ENCODE results near the gene PPT1.

PPT1 gene

DNA sequence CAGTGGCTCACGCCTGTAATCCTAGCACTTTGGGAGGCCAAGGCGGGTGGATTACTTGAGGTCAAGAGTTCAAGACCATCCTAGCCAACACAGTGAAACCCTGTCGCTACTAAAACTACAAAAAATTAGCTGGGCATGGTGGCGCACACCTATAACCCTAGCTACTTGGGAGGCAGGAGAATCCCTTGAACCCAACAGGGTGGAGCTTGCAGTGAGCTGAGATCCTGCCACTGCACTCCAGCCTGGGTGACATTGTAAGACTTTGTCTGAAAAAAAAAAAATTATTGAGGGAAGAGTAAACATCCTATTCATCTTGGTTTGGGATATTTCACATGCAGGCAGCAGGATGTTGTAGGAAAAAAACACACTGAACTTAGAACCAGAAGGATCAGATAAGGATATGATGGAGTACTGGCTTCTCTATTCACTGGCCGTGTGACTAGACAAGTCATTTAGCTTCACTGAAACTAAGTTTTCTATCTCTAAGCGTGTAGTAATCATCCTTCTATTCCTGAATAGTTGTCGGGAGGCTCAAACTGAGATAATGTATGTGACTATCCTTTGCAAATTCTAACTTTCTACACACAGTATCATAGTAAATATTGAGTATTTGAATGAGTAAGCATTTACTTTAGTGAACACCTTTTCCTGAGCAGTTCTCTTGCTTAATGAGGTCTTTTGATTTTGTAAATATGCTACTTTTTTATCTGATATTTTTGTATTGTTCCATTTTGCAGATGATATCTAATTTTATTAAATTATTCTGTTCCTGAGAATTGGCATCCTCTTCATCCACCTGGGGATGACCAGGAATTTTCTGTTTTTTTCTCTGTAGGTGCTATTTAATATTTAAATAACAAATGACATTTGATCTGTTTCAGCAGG is 38.4 kb downstream of the PPT1 start:
- CTCF ChIA-PET: interaction anchor here (1.0 to 2.7 kb wide), 11 partner anchors 9 to 139 kb away, joined by 3 to 20 read pairs (median 7); partner anchors contain the start of gene CAP1
- POLR2A ChIA-PET: interaction anchor here (0.6 to 0.7 kb wide), 2 partner anchors 9 to 198 kb away, joined by 3 read pairs; no protein-coding TSS in a partner anchor
- TF ChIP-seq, protein P1, sequence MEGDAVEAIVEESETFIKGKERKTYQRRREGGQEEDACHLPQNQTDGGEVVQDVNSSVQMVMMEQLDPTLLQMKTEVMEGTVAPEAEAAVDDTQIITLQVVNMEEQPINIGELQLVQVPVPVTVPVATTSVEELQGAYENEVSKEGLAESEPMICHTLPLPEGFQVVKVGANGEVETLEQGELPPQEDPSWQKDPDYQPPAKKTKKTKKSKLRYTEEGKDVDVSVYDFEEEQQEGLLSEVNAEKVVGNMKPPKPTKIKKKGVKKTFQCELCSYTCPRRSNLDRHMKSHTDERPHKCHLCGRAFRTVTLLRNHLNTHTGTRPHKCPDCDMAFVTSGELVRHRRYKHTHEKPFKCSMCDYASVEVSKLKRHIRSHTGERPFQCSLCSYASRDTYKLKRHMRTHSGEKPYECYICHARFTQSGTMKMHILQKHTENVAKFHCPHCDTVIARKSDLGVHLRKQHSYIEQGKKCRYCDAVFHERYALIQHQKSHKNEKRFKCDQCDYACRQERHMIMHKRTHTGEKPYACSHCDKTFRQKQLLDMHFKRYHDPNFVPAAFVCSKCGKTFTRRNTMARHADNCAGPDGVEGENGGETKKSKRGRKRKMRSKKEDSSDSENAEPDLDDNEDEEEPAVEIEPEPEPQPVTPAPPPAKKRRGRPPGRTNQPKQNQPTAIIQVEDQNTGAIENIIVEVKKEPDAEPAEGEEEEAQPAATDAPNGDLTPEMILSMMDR (IDR thresholded peaks at IDR 0.05; ENCODE audit: control extremely low read depth, extremely low read depth, low read depth, missing control alignments): no peak
- DNase-seq (ENCODE audit: extremely low spot score): no peak

- POLR2A ChIA-PET: interaction anchor here (0.6 to 0.7 kb wide), 2 partner anchors 8 to 199 kb away, joined by 3 read pairs; no protein-coding TSS in a partner anchor
- DNase-seq (ENCODE audit: extremely low spot score): no peak
These were observed 39.0 kb downstream of the PPT1 start for GRCh38 chr1:40058097-40058452.

GRCh38 chr1:40057310-40058030 is 39.6 kb downstream of the PPT1 start:
- POLR2A ChIA-PET: interaction anchor here (0.6 kb wide), 1 partner anchor 70 kb away, joined by 6 read pairs; no protein-coding TSS in a partner anchor
- no peak for DNase-seq (ENCODE audit: extremely low spot score)
- CTCF ChIA-PET: interaction anchor here (1.0 to 2.7 kb wide), 14 partner anchors 8 to 155 kb away, joined by 3 to 20 read pairs (median 6); no protein-coding TSS in a partner anchor
- TF ChIP-seq, protein P1 (IDR thresholded peaks at IDR 0.05; ENCODE audit: control extremely low read depth, extremely low read depth, low read depth, missing control alignments): no peak

More at GRCh38 chr1:40058097-40058452, 39.0 kb downstream of the PPT1 start:
- TF ChIP-seq, protein P1 (IDR thresholded peaks at IDR 0.05; ENCODE audit: control extremely low read depth, extremely low read depth, low read depth, missing control alignments): no peak
- CTCF ChIA-PET: interaction anchor here (1.0 to 2.7 kb wide), 12 partner anchors 7 to 139 kb away, joined by 3 to 20 read pairs (median 6); partner anchors contain the start of gene CAP1

DNA sequence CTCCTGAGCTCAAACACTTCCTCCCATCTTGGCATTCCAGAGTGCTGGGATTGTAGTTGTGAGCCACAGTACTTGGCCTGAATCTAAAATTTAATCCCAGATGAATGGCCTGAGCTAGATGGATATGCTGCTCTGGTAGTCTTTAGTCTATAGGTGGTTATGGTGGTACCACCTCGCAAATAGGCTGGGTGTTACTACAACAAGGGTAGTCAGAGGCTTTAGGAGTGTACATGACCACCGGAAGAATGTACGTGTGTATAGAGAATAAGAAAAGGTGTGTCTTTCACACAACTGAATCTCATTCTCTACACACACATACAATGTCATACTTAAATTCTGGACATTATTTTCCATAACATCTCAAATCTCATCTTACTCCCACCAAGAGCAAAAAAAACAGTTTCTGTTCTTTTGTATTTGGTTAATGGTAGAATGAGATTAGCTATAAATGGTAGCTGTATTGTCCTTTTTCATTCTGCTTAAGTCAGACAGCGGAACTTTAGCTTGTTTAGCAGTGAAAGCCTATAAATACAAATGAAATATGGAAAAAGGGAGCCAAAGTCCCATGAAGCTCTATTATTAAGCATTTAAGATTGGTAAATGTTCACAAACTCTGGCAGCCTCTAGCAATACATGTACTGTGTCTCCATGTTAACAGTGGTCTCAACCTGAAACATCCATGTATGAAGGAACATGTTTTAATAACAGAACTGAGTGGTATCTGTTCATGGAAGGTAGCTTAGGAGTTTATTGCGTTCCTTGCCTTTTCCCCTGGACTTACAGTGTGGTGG is 40.3 kb downstream of the PPT1 start:
- DNase-seq (ENCODE audit: extremely low spot score): no peak
- CTCF ChIA-PET: interaction anchor here (0.9 to 2.7 kb wide), 12 partner anchors 9 to 154 kb away, joined by 3 to 20 read pairs (median 4); no protein-coding TSS in a partner anchor
- TF ChIP-seq, protein P1 (IDR thresholded peaks at IDR 0.05; ENCODE audit: control extremely low read depth, extremely low read depth, low read depth, missing control alignments): no peak
- POLR2A ChIA-PET: interaction anchor here (0.6 to 0.7 kb wide), 2 partner anchors 71 to 307 kb away, joined by 3 to 6 read pairs; no protein-coding TSS in a partner anchor

DNA sequence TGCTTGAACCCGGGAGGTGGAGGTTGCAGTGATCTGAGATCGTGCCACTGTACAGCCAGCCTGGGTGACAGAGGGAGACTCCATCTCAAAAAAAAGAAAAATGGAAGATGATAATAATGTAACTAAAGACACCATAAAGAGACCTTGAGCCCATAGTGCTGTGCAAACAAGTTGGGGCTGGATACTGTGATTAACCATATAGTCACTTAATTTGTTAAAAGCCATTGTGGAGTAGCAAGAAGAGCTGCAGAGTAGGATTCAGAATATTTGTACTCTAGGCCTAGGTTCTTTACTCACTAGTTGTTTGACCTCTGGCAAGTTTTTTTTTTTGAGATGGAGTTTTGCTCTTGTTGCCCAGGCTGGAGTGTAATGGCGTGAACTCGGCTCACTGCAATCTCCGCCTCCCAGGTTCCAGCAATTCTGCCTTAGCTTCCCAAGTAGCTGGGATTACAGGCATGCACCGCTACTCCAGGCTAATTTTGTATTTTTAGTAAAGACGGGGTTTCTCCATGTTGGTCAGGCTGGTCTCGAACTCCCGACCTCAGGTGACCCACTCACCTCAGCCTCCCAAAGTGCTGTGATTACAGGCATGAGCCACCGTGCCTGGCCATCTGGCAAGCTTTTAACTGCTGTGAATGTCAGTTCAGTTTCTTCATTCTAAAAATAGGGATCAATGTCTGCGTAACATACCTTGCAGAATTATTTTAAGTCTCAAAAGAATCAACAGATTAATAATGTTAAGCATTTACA is 43.7 kb downstream of the PPT1 start:
- POLR2A ChIA-PET: no interaction called here
- DNase-seq (ENCODE audit: extremely low spot score): no peak
- CTCF ChIA-PET: interaction anchor here (1.6 kb wide), 1 partner anchor 26 kb away, joined by 4 read pairs; no protein-coding TSS in a partner anchor
- TF ChIP-seq, protein P1 (IDR thresholded peaks at IDR 0.05; ENCODE audit: control extremely low read depth, extremely low read depth, low read depth, missing control alignments): no peak

Data from GM10248 (cell line).